GM18909 (cell line): Measurements from ENCODE around the gene HCFC2.
"Not testable (repeated sequence)": the region's sequence is repeated elsewhere in the genome, so short reads cannot be mapped to it uniquely, and the experiment has no call there.

Experiments used
- ATAC-seq: cut with Tn5 transposase; IDR thresholded peaks from one replicate; pipeline ENCODE4 v1.9.1; 2021; ENCODE audit warnings: mild to moderate bottlenecking; ENCODE audit not compliant: unreplicated experiment, poor library complexity

Gene HCFC2

DNA sequence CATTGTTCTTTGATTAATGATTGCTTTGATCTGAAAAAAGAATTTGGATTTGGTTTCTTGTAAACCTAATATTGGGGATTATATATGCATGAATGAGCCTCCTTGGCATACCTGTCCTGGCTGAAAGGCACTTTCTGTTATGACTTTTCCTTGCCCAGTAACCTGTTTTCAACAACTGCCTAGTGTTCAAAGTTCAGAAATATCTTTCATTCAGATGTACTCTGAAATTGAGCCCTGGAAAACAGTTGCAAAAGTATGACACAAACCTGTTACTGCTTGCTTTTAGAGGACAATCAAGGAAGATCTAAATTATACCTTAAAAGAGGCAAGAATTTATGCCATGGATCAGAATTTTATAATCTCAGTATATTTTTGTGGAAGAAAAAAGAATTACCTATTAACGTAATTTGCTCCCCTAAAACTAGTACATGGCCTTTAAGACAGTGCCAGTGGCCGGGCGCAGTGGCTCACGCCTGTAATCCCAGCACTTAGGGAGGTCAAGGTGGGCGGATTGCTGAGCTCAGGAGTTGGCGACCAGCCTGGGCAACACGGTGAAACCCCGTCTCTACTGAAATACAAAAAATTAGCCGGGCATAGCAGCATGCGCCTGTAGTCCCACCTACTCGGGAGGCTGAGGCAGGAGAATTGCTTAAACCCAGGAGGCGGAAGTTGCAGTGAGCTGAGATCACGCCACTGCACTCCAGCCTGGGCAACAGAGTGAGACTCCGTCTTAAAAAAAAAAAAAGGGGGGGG, 50.7 kb downstream of the HCFC2 start:
- not testable (repeated sequence) for ATAC-seq

- no peak for ATAC-seq
These were observed 51.2 kb downstream of the HCFC2 start for GRCh38 chr12:104115587-104115975.

GRCh38 chr12:104121001-104121400, 56.7 kb downstream of the HCFC2 start:
- no peak for ATAC-seq

GRCh38 chr12:104122298-104122697, 58.0 kb downstream of the HCFC2 start:
- no peak for ATAC-seq

DNA sequence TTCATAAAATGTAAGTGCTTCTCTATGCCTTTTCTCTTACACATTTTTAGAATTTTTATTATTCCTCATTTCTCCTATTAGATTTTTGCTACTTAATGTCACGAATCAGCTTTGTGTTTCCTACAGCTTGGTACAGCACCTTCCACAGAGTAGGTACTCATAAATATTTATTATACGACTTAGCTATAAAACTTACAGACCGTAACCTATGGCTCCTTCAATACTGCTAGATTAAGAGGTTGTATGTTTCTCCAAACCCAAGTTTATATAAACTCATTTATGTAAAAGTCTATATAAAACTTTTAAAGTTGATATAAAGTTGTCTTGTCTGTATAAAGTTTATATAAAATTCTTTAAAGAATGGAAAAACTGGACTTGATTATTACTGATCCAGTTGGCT, 62.2 kb downstream of the HCFC2 start:
- no peak for ATAC-seq

DNA sequence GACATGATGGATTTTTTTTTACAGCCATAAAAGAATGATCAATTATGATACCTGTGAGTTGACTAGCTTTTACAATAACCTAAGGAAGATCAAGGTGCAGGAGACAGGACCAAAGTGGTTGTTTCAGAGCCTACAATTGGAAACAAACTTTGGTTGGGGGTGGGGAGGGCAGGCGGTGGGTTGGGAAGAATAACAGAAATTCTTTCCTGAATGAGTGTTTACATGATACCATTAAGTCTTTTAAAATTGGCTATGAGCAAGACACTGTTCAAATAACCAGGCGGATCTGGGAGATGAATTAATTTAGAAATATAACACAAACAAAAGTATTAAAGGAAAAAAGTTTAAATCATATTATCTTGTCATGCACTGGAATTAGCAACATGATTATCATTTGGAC, 66.4 kb downstream of the HCFC2 start:
- no peak for ATAC-seq

- ATAC-seq = no peak
These were observed 67.3 kb downstream of the HCFC2 start for GRCh38 chr12:104131609-104132008.

- no peak for ATAC-seq
These were observed 68.1 kb downstream of the HCFC2 start for GRCh38 chr12:104132351-104132956.

GRCh38 chr12:104133321-104133720, 69.0 kb downstream of the HCFC2 start:
- no peak for ATAC-seq

GRCh38 chr12:104133866-104134265, 69.5 kb downstream of the HCFC2 start:
- ATAC-seq = no peak

DNA sequence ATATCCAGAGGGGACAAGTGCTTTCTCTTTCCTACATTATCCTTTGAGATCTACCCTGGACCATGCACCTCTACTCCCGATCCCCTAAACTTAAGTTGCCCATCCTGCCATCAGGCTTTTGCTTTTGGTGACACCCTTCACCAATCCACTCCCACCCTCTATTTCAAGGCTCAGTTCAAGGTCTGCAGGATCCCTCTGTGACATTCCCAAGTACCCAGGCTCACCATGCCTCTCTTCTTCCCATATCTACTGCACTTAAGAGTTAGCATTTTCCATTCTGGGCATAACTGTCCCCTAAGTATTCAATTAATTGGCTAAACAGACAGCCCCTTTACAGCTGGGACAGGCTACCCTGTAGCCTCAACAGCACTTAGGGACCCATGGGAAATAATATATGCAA, 70.6 kb downstream of the HCFC2 start:
- ATAC-seq = no peak

DNA sequence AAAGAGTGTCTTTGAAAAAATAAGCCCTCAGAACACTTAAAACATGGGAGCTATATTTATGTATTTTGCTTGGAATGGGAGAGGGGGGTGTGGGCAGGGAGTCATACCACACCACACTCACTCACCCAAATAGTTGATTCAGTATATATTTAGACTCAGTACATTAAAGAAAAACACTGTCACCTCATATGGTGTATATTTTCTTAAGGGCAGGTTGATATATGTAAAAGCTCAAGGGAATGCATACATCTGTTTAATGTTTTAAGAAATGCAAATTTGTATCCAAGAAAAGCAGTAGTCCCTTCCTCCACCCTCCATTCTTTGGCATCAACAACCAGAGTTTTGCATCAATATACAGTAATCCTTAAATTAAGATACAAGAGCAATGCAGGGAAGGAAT, 72.2 kb downstream of the HCFC2 start:
- ATAC-seq = no peak

GRCh38 chr12:104137001-104137901, 72.9 kb downstream of the HCFC2 start:
- peak; percentile 35 for ATAC-seq

- peak; percentile 91 for ATAC-seq
These were observed 73.8 kb downstream of the HCFC2 start, which contains the start of gene NFYB for GRCh38 chr12:104137902-104138796. Gene NFYB (minus strand): TSS chr12:104138210. CDS start chr12:104135453, 2,757 bp downstream.

DNA sequence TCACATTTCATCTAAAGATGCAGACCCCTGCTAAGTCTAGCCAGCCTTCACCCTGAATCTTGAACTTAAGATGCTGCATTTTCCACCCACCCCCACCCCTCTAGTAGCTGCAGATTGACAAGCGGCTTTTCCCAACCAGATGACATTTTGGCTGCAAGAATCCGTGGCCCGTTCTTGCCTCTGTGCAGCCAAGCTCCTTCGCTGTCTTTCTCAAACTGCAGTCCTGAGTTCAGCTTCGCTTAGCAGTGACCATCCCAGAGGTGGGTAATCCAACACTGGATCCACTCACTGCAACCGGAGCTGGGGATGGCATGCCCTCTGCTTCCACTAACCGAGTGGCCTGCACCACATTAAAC, 74.4 kb downstream of the HCFC2 start:
- ATAC-seq = no peak

GRCh38 chr12:104142543-104142942, 78.2 kb downstream of the HCFC2 start:
- no peak for ATAC-seq

GRCh38 chr12:104143002-104143401, 78.7 kb downstream of the HCFC2 start:
- ATAC-seq = no peak

GRCh38 chr12:104143918-104144317, 79.6 kb downstream of the HCFC2 start:
- no peak for ATAC-seq

DNA sequence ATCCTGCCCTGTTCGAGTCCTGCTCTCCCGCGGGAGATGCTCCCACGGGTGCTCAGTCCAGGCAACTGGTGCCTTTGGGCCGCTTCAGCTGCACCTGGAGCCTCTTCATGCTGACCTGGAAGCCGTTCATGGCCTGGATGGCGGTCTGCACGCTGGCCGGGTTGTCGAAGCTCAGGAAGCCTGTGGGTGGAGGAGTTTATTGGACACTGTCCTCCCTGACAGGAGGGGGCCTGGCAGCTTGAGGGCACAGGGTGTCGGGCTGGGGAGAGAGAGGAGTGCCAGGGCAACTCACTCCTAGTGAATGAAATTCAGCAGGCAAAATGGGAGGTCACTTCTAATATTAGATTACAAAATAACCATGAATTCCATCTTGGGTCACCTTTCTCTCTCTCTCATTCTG, 83.0 kb downstream of the HCFC2 start:
- no peak for ATAC-seq

GRCh38 chr12:104150416-104150815, 86.1 kb downstream of the HCFC2 start:
- ATAC-seq = no peak
